GM23338 (cell line): ENCODE measurements around the gene DNAH11. TPM values are rescaled to one million over a fixed set of nuclear protein-coding genes. Genes with fewer than 3 reads are reported as not detected.

ENCODE experiments used
- CREB1 ChIP-seq: fragments of 250-450 bp; sonication (Bioruptor Pico); IDR thresholded peaks from 2 replicates; pipeline ENCODE4 v1.5.0; 2020; ENCODE audit warnings: low read depth, mild to moderate bottlenecking, moderate library complexity
- CTCF ChIP-seq, 2 experiments: fragments of 200-600 bp in 1 of 2; sonication (generic) in 1 of 2; conservative IDR thresholded peaks; 2 replicates each; pipeline versions ENCODE4 v1.5.1 to v1.6.1; 2016 to 2017; ENCODE audit warnings: antibody characterized with exemption in 2 of 2, low read depth in 2 of 2, mild to moderate bottlenecking in 2 of 2, moderate library complexity in 1 of 2
- ETS1 ChIP-seq: IDR thresholded peaks from 2 replicates; pipeline ENCODE4 v1.6.1; 2016; ENCODE audit warnings: antibody characterized with exemption
- EZH2 ChIP-seq: fragments of 200-600 bp; sonication (generic); IDR thresholded peaks from one replicate; pipeline ENCODE4 v1.8.0; 2017; ENCODE audit warnings: antibody characterized with exemption, mild to moderate bottlenecking, low read depth; ENCODE audit not compliant: unreplicated experiment
- EZH2phosphoT487 ChIP-seq: fragments of 200-600 bp; sonication (generic); IDR thresholded peaks from one replicate; pipeline ENCODE4 v1.8.1; 2018; ENCODE audit warnings: antibody characterized with exemption; ENCODE audit not compliant: unreplicated experiment
- JUNB ChIP-seq: IDR thresholded peaks from one replicate; pipeline ENCODE4 v1.6.1; 2016; ENCODE audit warnings: antibody characterized with exemption; ENCODE audit not compliant: unreplicated experiment
- NANOG ChIP-seq: IDR thresholded peaks from 2 replicates; pipeline ENCODE4 v1.6.1; 2016; ENCODE audit warnings: antibody characterized with exemption, borderline replicate concordance
- POLR2AphosphoS5 ChIP-seq: IDR thresholded peaks from 2 replicates; pipeline ENCODE4 v1.6.1; 2016; ENCODE audit warnings: antibody characterized with exemption, low read depth
- STAT1 ChIP-seq: IDR thresholded peaks from one replicate; pipeline ENCODE4 v1.6.1; 2016; ENCODE audit warnings: antibody characterized with exemption; ENCODE audit not compliant: unreplicated experiment
- ZNF114 ChIP-seq: fragments of 250-450 bp; sonication (Bioruptor Pico); IDR thresholded peaks from 2 replicates; pipeline ENCODE4 v1.5.0; 2020; ENCODE audit warnings: mild to moderate bottlenecking, moderate library complexity
- ZNF331 ChIP-seq: fragments of 250-450 bp; sonication (Bioruptor Pico); IDR thresholded peaks from 2 replicates; pipeline ENCODE4 v1.5.0; 2020; ENCODE audit warnings: low read depth, mild to moderate bottlenecking, moderate library complexity
- polyA plus RNA-seq: library from polyadenylated mRNA; unstranded; fragments of >200 nt; fragmentation: Nextera tagmentation; extraction: Ambion mirVana; gene quantifications from 2 replicates; pipeline ENCODE4 v1.2.1, GENCODE V29; 2016
- total RNA-seq: library from RNA; depleted of rRNA; stranded (reverse); fragments of >200 nt; shearing (Covaris generic); gene quantifications from 2 replicates; pipeline ENCODE4 v1.2.3, GENCODE V29; 2014
- TF ChIP-seq, protein P1 (sequence below): fragments of 250-450 bp; sonication (Bioruptor Pico); IDR thresholded peaks from 2 replicates; pipeline ENCODE4 v1.5.0; 2020; ENCODE audit warnings: mild to moderate bottlenecking, moderate library complexity

DNAH11 gene
- total and polyA plus RNA-seq, 2 experiments from 2014 or later: 9.3 TPM

DNA sequence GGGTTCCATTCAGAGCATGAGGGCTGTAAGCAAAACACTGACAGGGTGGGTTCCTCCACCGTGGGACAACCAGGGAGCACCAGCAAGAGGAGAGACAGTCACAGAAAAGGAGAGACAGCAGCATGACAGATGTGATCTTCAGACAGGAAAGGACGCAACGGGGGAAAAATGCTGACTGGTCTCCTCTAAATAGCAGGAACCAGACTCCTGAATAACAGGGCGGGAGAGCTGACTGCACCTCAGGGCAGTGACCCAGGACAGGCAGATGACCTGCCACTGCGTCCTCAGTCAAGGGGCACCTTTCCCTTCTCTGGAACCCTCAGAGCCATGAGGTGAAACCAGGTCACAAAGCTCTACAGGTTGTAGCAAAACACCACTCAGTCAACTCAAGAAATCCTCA, 365.9 kb downstream of the DNAH11 start (continued):
- TF ChIP-seq, protein P1, sequence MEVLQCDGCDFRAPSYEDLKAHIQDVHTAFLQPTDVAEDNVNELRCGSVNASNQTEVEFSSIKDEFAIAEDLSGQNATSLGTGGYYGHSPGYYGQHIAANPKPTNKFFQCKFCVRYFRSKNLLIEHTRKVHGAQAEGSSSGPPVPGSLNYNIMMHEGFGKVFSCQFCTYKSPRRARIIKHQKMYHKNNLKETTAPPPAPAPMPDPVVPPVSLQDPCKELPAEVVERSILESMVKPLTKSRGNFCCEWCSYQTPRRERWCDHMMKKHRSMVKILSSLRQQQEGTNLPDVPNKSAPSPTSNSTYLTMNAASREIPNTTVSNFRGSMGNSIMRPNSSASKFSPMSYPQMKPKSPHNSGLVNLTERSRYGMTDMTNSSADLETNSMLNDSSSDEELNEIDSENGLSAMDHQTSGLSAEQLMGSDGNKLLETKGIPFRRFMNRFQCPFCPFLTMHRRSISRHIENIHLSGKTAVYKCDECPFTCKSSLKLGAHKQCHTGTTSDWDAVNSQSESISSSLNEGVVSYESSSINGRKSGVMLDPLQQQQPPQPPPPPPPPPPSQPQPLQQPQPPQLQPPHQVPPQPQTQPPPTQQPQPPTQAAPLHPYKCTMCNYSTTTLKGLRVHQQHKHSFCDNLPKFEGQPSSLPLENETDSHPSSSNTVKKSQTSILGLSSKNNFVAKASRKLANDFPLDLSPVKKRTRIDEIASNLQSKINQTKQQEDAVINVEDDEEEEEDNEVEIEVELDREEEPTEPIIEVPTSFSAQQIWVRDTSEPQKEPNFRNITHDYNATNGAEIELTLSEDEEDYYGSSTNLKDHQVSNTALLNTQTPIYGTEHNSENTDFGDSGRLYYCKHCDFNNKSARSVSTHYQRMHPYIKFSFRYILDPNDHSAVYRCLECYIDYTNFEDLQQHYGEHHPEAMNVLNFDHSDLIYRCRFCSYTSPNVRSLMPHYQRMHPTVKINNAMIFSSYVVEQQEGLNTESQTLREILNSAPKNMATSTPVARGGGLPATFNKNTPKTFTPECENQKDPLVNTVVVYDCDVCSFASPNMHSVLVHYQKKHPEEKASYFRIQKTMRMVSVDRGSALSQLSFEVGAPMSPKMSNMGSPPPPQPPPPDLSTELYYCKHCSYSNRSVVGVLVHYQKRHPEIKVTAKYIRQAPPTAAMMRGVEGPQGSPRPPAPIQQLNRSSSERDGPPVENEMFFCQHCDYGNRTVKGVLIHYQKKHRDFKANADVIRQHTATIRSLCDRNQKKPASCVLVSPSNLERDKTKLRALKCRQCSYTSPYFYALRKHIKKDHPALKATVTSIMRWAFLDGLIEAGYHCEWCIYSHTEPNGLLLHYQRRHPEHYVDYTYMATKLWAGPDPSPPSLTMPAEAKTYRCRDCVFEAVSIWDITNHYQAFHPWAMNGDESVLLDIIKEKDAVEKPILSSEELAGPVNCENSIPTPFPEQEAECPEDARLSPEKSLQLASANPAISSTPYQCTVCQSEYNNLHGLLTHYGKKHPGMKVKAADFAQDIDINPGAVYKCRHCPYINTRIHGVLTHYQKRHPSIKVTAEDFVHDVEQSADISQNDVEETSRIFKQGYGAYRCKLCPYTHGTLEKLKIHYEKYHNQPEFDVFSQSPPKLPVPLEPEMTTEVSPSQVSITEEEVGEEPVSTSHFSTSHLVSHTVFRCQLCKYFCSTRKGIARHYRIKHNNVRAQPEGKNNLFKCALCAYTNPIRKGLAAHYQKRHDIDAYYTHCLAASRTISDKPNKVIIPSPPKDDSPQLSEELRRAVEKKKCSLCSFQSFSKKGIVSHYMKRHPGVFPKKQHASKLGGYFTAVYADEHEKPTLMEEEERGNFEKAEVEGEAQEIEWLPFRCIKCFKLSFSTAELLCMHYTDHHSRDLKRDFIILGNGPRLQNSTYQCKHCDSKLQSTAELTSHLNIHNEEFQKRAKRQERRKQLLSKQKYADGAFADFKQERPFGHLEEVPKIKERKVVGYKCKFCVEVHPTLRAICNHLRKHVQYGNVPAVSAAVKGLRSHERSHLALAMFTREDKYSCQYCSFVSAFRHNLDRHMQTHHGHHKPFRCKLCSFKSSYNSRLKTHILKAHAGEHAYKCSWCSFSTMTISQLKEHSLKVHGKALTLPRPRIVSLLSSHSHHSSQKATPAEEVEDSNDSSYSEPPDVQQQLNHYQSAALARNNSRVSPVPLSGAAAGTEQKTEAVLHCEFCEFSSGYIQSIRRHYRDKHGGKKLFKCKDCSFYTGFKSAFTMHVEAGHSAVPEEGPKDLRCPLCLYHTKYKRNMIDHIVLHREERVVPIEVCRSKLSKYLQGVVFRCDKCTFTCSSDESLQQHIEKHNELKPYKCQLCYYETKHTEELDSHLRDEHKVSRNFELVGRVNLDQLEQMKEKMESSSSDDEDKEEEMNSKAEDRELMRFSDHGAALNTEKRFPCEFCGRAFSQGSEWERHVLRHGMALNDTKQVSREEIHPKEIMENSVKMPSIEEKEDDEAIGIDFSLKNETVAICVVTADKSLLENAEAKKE (CRISPR knock-in tag): no peak
- TF ChIP-seq EZH2phosphoT487 (no peak), JUNB (no peak), ZNF114 (CRISPR knock-in tag) (no peak), CREB1 (CRISPR knock-in tag) (no peak), STAT1 (no peak), CTCF (conservative IDR thresholded peaks at IDR 0.05; ENCODE audit: low read depth in 2 of 2) (no peak), POLR2AphosphoS5 (no peak), NANOG (no peak), EZH2 (no peak), ZNF331 (CRISPR knock-in tag) (no peak), ETS1 (no peak)
